ENCODE measurements around the gene PADI6.
"Not testable (repeated sequence)": the region's sequence is repeated elsewhere in the genome, so short reads cannot be mapped to it uniquely, and the experiment has no call there.

The PADI6 gene

GRCh38 chr1:17404820-17405219 lies 32.8 kb downstream of the PADI6 start:
- DNase-seq (ENCODE audit: low read depth): no peak

- DNase-seq (ENCODE audit: low read depth): no peak
Measured at GRCh38 chr1:17405898-17406759, 34.1 kb downstream of the PADI6 start.

- DNase-seq (ENCODE audit: low read depth): not testable (repeated sequence)
Measured at GRCh38 chr1:17406760-17407475, 34.9 kb downstream of the PADI6 start.

- DNase-seq (ENCODE audit: low read depth): not testable (repeated sequence)
Measured at GRCh38 chr1:17407786-17408514, 36.0 kb downstream of the PADI6 start.

GRCh38 chr1:17409391-17409811 lies 37.4 kb downstream of the PADI6 start:
- no peak for DNase-seq (ENCODE audit: low read depth)

GRCh38 chr1:17412093-17412870 lies 40.3 kb downstream of the PADI6 start:
- no peak for DNase-seq (ENCODE audit: low read depth)

- no peak for DNase-seq (ENCODE audit: low read depth)
Measured at GRCh38 chr1:17414022-17414421, 42.0 kb downstream of the PADI6 start.

- DNase-seq (ENCODE audit: low read depth): no peak
Measured at GRCh38 chr1:17416389-17416788, 44.4 kb downstream of the PADI6 start.

- no peak for DNase-seq (ENCODE audit: low read depth)
Measured at GRCh38 chr1:17419626-17420328, 47.8 kb downstream of the PADI6 start.

- no peak for DNase-seq (ENCODE audit: low read depth)
Measured at GRCh38 chr1:17420391-17420918, 48.5 kb downstream of the PADI6 start.

GRCh38 chr1:17422461-17422860 lies 50.5 kb downstream of the PADI6 start:
- DNase-seq (ENCODE audit: low read depth): no peak

- no peak for DNase-seq (ENCODE audit: low read depth)
Measured at GRCh38 chr1:17423781-17424245, 51.8 kb downstream of the PADI6 start.

GRCh38 chr1:17425806-17426600 lies 54.0 kb downstream of the PADI6 start:
- DNase-seq (ENCODE audit: low read depth): no peak

- DNase-seq (ENCODE audit: low read depth): no peak
Measured at GRCh38 chr1:17427696-17428660, 56.0 kb downstream of the PADI6 start.

GRCh38 chr1:17429183-17429582 lies 57.2 kb downstream of the PADI6 start:
- no peak for DNase-seq (ENCODE audit: low read depth)

- no peak for DNase-seq (ENCODE audit: low read depth)
Measured at GRCh38 chr1:17432412-17432811, 60.4 kb downstream of the PADI6 start.

- DNase-seq (ENCODE audit: low read depth): no peak
Measured at GRCh38 chr1:17433261-17433660, 61.3 kb downstream of the PADI6 start.

- DNase-seq (ENCODE audit: low read depth): no peak
Measured at GRCh38 chr1:17434016-17434415, 62.0 kb downstream of the PADI6 start.

- DNase-seq (ENCODE audit: low read depth): no peak
Measured at GRCh38 chr1:17434601-17435000, 62.6 kb downstream of the PADI6 start.
